ENCODE results near the gene BIRC6.

GRCh38 chr2:32375228-32375892 is 18.5 kb downstream of the BIRC6 start:
- TF ChIP-seq CTCF (conservative IDR thresholded peaks at IDR 0.05 in 1 of 2, IDR thresholded peaks at IDR 0.05 in 1 of 2; ENCODE audit: low read depth in 1 of 2, low read length in 2 of 2) (no peak), EZH2 (IDR thresholded peaks at IDR 0.05; ENCODE audit: low read length, missing control alignments) (no peak)

Measured in fibroblast of lung (primary cell).